GOT3 (cell line): Measurements from ENCODE around the gene PPDPF.
"Not testable (repeated sequence)": the region's sequence is repeated elsewhere in the genome, so short reads cannot be mapped to it uniquely, and the experiment has no call there.

Experiments used
- DNase-seq: peaks from one replicate; lab custom pipeline; 2025; ENCODE audit warnings: mixed read lengths; lab: John Stamatoyannopoulos, UW

PPDPF gene

DNA sequence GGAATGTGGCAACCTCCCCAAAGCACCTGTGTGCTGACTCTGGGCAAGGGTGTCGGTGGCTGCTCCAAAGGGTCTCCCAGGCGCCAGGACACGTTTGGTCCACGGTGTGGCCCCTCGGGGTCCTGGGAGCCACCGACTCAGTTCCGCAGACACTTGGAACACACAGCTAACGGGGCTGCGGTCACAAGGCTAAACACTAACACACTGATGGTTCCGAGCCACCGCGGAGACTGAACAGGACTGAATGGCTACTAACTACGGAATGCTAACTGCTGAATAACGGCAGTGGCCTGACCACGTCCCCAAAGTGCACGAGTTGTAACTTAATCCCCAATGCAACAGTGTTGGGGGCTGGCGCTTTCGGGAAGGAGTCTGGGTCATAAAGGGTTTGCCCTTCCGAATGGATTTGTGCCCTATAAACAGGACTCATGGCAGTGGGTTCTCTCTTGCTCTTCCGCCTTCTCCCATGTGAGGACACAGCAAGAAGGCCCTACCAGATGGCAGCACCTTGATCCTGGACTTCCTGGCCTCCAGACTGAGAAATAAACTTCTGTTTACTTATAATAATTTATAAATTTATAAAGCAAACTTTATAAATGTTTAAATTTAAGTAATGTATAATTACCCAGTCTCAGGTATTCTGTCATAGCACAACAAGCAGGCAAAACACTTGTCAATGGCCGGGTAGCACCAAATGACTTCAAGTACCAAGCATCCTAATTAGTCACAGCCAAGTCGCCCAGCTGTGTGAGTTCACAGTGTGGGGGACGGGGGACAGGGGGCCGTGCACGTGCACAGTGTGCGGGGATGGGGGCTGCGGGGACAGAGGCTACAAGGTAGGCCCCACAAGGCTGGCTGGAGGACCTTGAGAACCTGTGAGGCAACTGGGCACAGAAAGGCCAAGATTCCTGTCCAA is 19.4 kb upstream of the PPDPF start:
- no peak for DNase-seq

DNA sequence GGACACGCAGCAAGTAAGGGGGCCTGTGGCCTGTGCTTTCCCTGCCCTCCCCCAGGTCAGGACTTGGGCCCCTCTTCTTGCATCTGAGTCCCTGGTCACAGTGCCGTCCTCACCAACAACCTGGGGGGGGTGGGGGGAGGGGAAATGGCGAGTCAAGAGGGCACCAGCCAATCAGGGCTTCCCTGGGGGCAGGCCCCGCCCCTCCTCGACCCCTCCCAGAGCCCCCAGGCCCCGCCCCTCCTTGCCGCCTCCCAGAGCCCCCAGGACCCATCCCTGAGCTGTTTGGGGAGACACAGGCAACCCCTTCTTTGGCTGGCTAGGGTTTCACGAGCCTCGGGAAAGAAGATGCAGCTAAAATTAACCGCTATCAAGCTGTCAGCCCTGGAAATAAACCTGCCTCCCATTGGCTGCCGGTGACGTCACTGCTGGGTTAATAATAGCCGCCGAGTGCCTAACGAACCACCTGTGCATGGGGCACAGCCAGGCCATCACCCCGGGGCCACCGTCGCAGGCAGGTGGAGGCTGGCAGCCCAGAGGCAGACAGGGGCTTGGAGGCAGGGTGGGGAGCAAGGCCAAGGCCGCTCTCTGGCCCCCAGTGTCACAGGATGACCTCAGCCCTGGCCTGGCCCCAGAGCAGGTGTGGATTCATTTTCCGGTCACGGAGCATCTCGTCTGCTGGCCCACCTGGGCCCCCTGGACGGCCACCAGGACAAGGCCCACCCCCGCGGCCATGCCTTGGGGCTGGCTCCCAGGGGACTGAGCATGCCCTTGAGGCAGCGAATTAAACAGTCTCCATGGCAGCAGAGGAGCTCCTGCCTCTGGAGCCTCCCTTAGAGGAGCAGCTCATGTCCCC is 18.5 kb upstream of the PPDPF start:
- no peak for DNase-seq

DNA sequence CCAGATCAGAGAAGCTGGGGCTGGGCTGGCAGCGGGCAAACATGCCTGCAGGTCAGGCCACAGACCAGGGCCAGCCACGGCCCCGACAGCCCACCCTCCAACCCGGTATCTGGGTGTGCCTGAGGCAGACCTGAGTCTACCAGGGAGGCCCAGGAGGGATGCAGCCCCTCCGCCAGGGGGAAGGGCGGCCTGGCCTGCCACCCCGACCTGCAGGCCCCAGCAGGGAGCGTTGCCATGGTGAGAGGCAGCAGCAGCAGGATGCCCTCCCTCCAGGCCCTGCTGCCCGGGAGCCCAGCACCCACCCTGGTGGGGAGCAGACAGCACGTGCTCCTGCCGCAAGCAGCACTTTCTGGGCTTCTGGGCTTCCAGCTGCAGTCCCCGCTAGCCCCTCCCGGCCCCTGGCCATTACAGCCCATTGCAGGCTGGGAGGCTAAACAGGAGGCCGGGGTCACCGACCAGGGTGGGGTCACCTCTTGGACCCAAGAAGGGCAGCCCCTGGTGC is 17.8 kb upstream of the PPDPF start:
- DNase-seq = no peak

DNA sequence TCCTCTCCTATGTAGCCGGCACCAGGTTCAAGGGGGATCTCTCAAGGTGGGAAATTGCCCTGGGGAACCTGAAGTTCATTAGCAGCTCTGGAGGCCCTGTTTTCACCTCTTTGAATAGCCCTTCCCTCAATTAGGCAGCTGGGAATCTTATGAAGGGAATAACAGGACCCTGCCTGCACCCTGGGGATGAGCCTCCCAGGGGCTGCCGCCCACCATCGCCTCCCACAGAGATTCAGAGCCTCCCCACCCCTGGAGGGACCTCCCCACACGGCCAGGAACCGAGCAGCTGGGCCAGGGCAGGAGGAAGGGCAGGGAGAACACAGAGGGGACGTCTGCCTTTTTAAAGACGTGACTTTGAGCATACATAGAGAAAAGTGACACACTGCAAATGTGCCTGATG is 17.0 kb upstream of the PPDPF start:
- DNase-seq = no peak

DNA sequence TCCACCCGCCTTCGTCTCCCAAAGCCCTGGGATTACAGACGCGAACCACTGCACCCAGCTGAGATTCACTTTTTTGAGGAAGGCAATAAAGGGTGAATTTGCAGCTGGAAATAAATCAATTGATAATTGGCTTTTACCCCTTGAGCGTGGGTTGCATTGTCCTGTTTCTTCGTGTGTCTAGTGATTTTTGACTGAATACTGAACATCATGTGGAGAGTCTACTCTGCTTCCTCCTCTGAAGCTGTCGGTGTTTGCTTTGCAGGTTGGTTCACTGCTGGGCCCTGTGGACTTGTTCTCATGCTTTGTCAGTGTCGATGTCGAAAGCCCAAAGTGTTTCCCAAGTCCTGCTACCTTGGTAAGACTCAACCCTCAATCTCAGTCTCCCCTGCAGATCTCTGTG is 15.9 kb upstream of the PPDPF start:
- DNase-seq = no peak

DNA sequence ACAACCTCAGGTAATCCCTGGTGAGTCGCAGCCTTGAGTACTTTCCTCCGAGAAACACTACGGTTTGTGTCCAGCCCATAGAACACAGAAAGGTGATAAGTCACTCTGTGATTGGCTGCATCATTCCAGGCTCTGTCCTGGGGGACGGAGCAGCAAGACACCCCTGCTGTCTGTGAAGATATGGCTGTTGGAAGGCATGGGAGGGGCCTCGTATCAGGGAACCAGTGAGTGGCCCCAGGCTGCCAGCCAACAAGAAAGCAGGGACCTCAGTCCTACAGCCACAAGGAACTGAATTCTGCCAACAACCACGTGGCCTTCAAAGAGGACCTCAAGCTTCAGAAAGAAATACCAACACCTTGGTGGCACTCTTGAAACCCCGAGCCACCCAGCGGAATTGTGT is 15.3 kb upstream of the PPDPF start:
- DNase-seq = no peak

DNA sequence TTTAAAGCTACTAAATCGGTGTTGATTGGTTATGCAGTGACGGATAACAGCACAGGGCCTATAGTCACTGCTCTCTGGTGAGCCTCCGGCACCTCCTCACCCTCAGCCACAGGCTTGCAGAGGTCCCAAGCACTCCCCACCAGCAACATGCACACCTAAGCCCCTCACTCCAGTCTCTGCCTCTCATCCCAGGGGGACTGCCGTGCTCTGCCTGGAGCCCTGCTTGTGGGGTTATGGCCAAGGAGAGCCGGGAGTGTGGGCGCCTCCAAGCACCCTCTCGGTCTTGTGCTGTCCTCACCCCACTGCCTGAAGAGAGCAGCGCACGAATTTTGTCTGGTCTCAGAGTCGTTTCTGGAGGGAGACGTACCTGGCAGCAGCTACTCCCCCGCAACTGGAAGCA is 14.8 kb upstream of the PPDPF start:
- DNase-seq = no peak

DNA sequence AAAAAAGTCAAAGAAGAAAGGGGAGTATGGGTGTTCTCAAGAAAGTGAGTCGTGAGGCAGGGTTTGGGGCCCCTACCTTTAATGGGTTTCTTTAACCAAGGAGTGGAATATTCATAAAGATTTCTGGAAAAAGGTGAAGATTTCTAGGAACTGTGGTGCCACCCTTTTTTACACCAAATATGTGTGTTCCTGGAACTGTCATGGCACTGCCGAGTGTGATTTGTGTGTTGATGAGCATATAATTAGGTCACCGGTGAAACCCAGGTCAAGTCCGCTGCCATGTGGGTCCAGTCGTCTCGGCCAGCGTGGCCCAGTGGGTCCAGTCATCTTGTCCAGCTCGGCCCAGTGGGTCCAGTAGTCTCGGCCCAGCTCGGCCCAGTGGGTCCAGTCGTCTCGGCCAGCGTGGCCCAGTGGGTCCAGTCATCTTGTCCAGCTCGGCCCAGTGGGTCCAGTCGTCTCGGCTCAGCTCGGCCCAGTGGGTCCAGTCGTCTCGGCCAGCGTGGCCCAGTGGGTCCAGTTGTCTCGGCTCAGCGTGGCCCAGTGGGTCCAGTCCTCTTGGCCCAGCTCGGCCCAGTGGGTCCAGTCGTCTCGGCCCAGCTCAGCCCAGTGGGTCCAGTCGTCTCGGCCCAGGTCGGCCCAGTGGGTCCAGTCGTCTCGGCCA is 13.4 kb upstream of the PPDPF start:
- DNase-seq = no peak

DNA sequence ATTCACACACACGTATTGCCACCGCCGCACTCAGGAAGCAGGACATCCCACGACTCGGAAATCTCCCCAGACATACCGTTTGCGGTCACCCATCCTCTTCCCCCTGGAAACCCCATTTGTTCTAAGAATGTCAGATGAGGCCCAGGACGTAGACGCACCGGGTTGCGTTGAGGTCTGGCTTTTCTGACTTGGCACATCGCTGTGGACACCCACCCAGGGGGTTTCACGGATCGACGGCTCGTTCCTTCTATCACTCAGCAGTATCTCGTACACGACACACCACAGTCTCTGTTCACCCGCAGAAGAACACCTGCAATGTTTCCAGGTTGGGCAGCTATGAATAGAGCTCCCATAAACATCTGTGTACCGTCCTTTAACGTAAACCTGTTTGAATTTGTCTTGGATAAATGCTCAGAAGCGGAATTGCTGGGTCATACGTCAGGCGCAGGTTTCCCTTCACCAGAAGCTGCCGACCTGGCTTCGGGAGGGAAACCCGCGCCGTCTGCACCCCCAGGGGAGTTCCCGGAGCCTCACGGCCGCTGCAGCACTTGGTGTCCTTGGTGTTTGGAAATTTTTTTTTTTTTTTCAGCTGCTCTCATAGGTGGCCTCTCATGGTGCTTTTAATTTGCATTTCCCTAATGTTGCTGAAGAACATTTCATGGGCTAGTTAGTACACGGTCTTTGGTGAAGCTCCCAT is 12.3 kb upstream of the PPDPF start:
- no peak for DNase-seq

DNA sequence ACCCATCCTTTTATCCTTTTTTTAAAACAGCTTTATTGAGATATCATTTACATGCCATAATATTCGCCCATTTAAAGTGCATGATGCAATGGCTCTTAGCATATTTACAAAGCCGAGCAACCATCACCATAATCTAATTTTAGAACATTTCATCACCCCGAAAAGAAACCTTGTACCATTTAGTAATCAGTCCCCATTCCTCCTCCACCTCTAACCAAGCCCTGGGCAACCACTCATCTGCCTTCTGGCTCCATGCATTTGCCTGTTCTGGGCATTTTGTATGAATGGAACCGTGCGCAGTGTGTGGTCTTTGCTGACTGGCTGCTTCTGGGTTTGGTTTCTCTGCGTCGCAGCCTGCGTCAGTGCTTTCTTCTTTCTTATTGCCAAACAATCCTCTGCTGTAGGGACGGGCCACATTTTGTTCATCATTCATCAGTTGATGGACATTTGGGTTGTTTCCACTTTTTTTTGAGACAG is 11.4 kb upstream of the PPDPF start:
- no peak for DNase-seq

DNA sequence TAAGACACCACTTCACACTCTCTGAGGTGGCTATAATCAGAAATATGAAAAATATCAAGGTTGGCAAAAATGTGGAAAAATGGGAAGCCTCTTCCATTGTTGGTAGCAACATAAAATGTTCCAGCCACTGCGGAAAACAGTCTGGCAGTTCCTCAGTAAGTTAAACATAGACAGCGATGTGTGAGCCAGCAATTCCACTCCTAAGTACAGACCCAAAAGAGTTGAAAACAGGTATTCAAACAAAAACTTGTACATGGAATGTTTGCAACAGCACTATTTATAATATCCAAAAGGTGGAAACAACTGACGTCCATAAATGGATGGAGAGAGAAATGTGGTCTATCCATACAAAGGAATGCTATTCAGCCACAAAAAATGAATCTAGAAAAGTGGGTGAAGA is 7.4 kb upstream of the PPDPF start:
- DNase-seq = no peak

DNA sequence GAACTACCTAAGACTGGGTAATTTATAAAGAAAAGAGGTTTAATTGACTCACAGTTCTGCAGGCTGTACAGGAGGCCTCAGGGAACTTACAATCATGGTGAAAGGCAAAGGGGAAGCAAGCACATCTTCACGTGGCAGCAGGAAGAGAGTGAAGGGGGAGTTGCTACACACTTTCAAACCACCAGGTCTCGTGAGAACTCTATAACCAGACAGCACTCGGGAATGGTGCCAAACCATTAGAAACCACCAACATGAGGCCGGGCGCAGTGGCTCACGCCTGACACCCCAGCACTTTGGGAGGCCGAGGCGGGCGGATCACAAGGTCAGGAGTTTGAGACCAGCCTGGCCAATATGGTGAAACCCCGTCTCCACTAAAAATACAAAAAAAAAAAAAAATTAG is 6.0 kb upstream of the PPDPF start:
- DNase-seq = not testable (repeated sequence)

DNA sequence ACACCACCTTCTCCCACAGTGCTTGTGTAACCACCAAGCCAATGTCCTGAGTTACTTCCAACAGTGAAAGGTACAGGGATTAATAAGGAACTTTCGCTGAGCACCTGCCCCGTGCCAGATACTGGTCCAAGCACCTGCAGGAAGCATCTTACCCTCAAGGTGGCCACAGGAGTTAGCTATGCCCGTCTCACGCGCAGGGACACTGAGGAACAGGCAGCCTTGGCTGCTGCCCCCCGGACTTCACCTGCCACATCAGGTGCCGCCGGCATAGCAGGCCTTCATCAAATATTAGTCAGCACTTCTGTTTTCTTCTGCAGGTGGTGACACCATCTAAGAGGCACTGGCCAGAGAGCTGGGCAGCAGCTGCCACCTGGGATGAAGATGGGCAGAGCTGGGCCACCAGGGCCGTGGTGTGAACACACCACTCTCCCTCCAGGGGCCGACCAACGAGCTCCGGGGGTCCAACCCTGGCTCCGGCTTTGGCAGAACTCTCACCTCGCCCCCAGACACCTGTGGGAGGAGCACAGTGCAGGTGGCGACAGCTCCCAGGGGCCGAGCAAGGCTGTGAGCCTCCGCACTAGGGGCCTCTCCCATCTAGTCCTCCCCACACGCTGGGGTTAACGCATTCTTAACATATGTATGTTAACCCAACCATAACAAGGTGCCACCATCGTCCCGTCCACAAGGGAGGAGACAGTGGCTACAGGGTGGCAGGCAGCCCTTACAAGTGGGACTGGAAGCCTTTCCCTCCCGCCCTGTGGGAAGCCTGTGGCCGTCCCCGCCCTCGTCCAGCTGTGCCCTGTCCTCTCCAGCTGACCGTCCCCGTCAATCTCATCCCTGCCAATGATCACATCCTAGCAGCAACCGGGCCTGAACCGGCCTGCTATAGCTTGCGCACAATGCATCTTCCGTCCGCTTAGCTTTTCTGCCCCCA is 2.9 kb upstream of the PPDPF start:
- DNase-seq = no peak

DNA sequence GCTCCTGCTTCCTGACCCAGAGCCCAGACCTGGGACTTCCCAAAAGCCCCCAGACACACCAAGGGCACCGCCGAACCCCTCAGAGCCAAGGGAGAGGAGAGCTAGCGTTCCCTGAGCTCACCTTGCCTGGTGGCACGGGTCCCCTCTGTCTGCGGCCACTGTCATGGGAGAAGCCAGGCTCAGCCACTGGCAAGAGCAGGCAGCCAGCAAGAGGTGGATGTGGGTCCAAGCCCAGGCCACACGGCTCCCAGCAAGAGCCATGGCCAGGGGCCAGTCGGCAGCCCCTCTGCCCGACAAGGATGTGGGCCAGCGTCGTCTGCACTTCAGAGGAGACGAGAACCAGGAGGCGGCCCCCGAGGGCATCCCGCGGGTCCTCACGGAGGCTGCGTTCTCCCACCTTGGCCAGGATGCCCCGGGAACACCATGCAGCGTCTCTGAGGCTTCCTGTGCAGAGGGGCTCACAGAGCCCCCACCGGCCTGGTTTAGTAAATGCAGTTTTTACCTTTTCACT is 2.2 kb upstream of the PPDPF start:
- DNase-seq = no peak

DNA sequence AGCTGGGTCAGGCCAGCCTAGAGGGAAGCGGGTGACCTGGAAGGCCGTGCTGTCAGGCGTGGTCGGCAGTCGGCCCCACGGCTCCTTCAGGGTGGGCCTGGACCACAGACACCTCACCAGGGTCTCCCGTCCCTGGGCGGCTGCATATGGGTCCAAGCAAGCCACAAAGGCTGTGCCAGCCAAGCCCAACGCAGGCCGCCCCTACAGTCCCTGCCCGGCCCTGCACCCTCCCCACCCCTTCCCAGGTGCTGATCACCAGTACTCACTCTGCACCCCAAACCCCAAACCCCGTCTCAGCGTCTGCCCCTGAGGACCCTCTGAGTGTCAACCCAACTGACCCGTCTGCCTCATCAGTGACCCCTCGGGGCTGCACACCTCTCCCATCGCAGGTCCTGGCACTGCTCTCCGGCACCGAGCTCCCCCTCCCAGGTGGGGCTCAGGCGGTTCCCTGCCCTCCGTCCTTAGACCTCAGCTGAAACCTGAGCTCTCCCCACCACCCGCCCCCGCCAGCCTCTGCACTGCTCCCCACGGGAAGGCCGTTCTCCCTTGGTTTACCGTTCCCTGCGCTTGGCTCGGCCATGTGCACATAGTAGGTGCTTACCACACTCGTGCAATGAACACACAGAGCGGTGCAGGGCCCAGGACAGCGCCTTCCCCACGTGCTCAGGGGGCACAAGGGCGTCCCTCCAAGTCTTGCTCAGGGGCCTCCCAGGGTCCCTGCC is 1.5 kb upstream of the PPDPF start:
- no peak for DNase-seq

DNA sequence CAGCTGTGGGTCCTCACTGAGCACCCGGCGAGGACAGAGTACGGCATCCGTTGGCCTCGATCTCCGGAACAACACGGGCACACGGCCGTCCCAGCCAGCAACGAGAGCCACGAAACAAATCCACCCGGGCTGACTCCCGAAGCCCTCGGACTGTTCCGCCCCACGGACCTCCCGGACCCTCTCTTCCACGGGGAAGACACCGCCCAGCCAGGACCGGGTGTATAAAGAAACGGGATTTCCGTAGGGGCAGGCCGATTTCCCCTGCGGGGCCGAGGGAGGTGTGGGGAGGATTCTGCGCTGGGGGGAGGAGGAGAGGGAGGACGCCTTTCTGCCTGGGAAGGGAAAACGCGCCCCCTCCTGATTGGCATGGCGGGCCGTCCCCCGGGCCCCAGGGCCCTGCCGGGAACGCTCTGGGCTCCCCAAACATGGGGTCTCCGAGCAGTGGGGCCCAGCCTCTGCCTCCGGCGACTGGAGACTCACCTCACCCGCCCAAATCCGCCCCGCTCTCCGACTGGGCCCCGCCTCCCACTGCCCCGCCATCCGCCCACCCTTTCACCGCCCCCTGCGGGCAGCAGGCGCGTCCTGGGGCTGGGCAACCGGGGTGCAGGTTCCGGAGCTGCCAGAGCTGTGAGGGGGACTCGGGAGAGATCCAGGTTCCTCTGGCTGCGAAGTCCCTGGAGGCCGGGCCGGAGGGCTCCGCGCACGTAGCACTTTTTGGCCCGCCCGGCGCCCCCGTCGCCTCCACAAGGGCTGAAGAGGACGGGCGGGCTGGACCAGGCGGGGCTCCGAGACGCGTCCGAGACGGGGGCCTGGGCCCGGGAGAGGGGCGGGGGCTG is 679 bp upstream of the PPDPF start:
- DNase-seq = no peak

DNA sequence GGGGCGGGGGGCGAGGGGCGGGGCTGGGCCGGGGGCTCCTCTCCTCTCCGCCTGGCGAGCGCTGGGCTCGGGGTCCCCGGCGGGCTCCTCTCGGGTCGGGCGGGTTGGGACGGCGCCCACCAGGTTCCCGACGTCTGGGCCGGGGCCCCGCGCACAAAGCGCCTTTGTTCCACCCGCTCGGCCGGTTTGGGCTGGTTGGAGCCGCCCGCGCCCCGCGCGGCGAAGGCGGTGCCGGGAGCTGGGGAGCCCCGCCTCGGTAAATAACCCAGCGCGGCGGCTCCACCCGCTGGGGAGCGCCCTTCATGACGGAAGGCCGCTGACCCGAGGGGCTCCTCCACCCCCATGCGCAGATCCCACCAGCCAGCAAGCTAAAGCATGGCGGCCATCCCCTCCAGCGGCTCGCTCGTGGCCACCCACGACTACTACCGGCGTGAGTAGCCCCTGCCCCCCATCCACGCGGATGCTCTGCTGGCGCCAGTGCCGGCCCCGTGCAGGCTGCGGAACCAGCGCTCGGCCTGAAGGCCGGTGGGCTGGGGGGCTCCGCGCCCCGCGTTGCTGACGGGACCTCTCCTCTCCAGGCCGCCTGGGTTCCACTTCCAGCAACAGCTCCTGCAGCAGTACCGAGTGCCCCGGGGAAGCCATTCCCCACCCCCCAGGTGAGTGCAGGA is 503 bp downstream of the PPDPF start:
- peak; percentile 34 for DNase-seq

DNA sequence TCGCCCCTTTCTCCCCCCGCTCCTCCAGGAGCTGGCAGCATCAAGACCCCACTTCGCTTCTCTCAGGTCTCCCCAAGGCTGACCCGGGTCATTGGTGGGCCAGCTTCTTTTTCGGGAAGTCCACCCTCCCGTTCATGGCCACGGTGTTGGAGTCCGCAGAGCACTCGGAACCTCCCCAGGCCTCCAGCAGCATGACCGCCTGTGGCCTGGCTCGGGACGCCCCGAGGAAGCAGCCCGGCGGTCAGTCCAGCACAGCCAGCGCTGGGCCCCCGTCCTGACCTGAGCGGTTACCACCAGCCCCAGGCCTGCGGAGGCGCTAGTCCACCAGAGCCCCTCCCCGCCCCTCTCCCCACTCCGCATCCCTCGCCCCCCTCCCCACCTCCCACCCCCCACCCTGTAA is 1.0 kb downstream of the PPDPF start:
- no peak for DNase-seq
